Thymus (tissue), 11 donors: ENCODE data around the gene SIRPA. TPM values are rescaled to one million over a fixed set of nuclear protein-coding genes. Genes with fewer than 3 reads are reported as not detected.

Source experiments
- DNase-seq, 9 donors: peaks; one replicate each; pipeline ENCODE4 v3.0.0-alpha.2; 2013; ENCODE audit warnings: low spot score in 9 of 9, low read depth in 6 of 9, missing footprints in 1 of 9
- H3K27ac ChIP-seq, 2 donors: one replicate each; pipeline ENCODE4 v1.5.1; 2013; ENCODE audit warnings: control low read depth in 1 of 2, low read depth in 1 of 2, low read length in 1 of 2, mild to moderate bottlenecking in 1 of 2, moderate library complexity in 1 of 2
- H3K27me3 ChIP-seq, 2 donors: one replicate each; pipeline ENCODE4 v1.5.1; 2013; ENCODE audit warnings: low read length in 1 of 2; ENCODE audit not compliant: control insufficient read depth in 2 of 2, insufficient read depth in 1 of 2
- H3K36me3 ChIP-seq, 2 donors: one replicate each; pipeline ENCODE4 v1.5.1; 2013; ENCODE audit warnings: low read length in 1 of 2, mild to moderate bottlenecking in 1 of 2, moderate library complexity in 1 of 2; ENCODE audit not compliant: control insufficient read depth in 2 of 2, insufficient read depth in 2 of 2
- H3K4me1 ChIP-seq, 2 donors: one replicate each; pipeline ENCODE4 v1.5.1; 2013; ENCODE audit warnings: low read length in 2 of 2; ENCODE audit not compliant: control insufficient read depth in 2 of 2, insufficient read depth in 2 of 2
- H3K4me3 ChIP-seq, 2 donors: one replicate each; pipeline ENCODE4 v1.5.1; 2013; ENCODE audit warnings: low read length in 2 of 2, control low read depth in 1 of 2, mild to moderate bottlenecking in 1 of 2
- H3K9me3 ChIP-seq, 2 donors: one replicate each; pipeline ENCODE4 v1.5.1; 2013; ENCODE audit warnings: low read length in 1 of 2, mild to moderate bottlenecking in 1 of 2; ENCODE audit not compliant: control insufficient read depth in 2 of 2, insufficient read depth in 1 of 2
- WGBS: extraction: QIAGEN DNeasy Blood & Tissue Kit; methylation state at CpG from one replicate; pipeline ENCODE4 v1.1.7; 2013; 5-methylcytosine and 5-hydroxymethylcytosine counted together
- polyA plus RNA-seq: library from polyadenylated mRNA; stranded (reverse); fragments of 200-250 nt; gene quantifications from one replicate; pipeline ENCODE4 v1.2.3, GENCODE V29; 2013
- total RNA-seq: library from RNA; stranded (reverse); fragments of 120-200 nt; gene quantifications from one replicate; pipeline ENCODE4 v1.2.4, GENCODE V29; 2013
- donor health status: healthy.

The SIRPA gene
- total and polyA plus RNA-seq, 2 donors, result 3.0 to 11.9 TPM

DNA sequence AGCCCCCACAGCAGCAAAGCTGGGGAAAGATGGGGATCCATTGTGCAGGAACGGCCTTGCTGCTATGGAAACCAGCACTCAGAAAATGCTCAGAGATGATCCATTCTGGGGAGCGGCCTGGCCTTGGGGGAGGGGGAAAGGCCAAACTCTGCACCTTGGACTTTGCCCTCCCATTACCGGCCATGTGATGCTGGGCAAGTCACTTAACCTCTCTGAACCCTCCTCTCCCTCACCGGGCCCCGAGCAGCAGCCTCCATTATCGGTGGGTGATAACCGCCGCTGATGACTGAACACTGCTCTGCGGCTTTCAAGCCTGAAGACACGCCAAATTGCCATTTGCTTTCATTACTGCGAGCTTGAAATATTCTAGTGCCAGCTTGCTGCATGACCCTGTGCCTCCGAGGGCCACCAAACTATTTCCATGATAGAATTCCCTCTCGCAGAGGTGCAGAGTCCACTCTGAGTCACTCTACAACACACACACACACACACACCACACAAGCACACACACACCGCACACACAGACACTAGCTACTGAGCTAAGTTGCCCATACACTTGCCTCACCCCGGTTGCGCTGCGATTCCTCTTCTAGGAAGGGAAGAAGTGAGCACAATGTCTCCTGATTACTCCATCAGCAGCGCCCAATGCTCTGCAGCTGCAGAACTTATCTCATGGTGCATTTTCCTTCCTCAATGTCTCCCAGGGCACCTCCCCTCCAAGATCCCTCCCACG is 20.6 kb upstream of the SIRPA start:
- H3K4me3 ChIP-seq, result no peak overlapping the region

DNA sequence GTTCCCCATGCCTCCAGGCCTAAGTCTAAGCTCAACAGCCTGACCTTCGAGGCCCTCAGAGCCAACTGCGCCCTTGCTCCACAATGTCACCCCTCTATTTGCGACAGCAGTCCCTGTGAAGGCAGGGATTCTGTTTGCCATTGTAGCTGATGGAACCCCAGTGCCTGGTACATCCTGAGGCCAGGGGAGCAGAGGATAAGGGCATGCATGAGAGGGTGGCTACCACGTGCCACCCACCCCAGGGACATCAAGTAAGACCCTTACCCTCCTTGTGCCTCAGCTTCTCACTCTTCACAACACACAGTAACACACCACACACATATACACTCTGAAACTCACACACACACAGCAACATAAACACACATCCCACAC is 20.0 kb upstream of the SIRPA start:
- Histone ChIP-seq H3K27me3 (no peaks in the 10 kb centered on the region), H3K27ac (no peak overlapping the region), H3K36me3 (no peaks in the 10 kb centered on the region), H3K9me3 (no peaks in the 10 kb centered on the region), H3K4me1 (no peaks in the 10 kb centered on the region), H3K4me3 (no peak overlapping the region)
- 89% methylated on average over 4 of the region's 4 CpGs for WGBS
- DNase-seq, result no peak

More for the DNA sequence above, 20.6 kb upstream of the SIRPA start:
- H3K4me1 ChIP-seq, result no peaks in the 10 kb centered on the region
- WGBS, result 91% methylated on average over 19 of the region's 19 CpGs
- H3K27ac ChIP-seq, result no peak overlapping the region
- H3K27me3 ChIP-seq, result no peaks in the 10 kb centered on the region
- no peaks in the 10 kb centered on the region for H3K36me3 ChIP-seq
- no peak for DNase-seq
- no peaks in the 10 kb centered on the region for H3K9me3 ChIP-seq

DNA sequence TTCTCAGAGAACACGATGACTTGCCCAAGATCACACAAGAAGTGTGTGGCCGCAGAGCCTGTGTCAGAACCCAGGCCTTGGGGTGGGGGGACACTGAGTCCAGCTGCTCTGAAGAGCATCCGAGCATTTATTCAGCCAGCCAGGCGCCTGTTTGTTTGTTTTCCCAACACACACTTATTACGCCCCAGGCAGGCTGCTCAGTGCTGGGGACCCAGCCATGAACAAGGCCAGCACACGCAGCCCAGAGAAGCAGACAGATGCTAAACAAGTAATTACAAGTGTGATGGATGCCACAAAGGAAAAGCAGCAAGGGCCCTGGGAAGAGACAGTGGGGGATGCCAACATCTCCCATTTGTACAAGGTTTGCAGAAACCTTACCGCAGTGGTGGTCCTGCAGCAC is 19.4 kb upstream of the SIRPA start:
- WGBS, result 95% methylated on average over 7 of the region's 7 CpGs
- Histone ChIP-seq H3K4me1 (no peaks in the 10 kb centered on the region), H3K27me3 (no peaks in the 10 kb centered on the region), H3K9me3 (no peaks in the 10 kb centered on the region), H3K4me3 (no peak overlapping the region), H3K36me3 (no peaks in the 10 kb centered on the region), H3K27ac (no peak overlapping the region)
- DNase-seq, result no peak

DNA sequence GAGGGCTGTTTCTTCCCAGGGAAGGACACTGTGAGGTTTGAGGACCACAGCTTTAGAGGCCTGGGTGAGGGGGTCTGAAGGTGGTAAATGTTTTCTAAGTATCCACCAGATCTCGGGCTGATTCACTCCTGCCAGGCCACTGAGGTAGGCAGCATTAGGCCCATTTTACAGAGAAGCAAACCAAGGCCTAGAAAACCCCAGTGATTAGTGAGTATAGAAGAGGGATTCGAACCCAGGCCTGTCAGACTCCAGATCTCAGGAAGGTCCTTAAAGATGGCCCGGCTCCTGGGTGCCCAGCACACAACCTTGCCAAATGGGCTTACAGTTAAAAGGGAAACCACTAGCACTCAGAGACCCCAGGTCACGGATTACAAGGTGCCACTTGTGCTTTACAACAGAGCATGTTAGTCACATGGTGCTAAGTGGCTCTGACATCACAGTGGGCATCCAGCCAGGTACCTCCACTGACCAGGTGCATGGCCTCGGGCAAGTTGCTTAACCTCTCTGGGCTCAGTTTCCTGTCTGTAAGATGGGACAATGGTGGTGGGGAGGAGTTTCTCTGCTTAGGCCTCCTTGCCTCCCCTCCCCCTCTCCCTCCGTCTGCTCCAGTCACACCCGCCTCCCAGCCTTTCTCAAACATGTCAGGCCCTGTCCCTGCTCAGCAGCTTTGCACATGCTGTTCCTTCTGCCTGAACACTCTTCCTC is 18.8 kb upstream of the SIRPA start:
- Histone ChIP-seq H3K9me3 (no peaks in the 10 kb centered on the region), H3K4me1 (no peaks in the 10 kb centered on the region), H3K36me3 (no peaks in the 10 kb centered on the region), H3K27ac (no peak overlapping the region), H3K27me3 (peaks cover 0 to 4% of the 10 kb centered on the region in 2 donors), H3K4me3 (no peak overlapping the region)
- 82% methylated on average over 6 of the region's 7 CpGs for WGBS
- no peak for DNase-seq

DNA sequence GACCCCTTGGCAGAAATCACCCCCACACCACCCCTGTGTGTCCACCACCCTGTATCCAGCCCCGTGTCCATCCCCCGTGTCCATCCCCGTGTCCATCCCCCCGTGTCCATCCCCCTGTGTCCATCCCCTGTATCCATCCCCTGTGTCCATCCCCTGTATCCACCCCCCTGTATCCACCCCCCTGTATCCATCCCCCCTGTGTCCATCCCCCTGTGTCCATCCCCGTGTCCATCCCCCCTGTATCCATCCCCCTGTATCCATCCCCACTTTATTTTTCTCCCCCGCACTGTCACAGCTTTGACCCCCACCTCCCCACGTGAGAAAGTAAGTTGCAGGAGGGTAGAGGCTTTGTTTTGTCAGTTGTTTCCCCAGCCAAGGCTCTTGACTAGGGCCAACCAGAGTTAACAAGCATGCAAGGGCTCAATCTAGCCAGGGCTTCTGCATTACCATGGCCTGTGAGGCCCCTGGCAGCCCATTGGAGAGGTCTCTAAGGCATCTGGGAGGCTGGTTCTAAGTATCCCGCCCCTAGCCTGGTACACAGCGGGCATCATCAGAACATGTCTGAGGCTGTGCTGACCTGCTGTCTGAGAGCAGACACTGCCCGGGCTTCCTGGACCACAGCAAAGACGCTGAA is 18.1 kb upstream of the SIRPA start:
- Histone ChIP-seq H3K4me3 (no peak overlapping the region), H3K36me3 (no peaks in the 10 kb centered on the region), H3K4me1 (no peaks in the 10 kb centered on the region), H3K27ac (no peak overlapping the region), H3K27me3 (peaks cover 0 to 6% of the 10 kb centered on the region in 2 donors), H3K9me3 (no peaks in the 10 kb centered on the region)
- 75% methylated on average over 11 of the region's 11 CpGs for WGBS
- DNase-seq, result peak in 5 of 9 donors; percentile 12 to 72 (median 22)

GRCh38 chr20:1877609-1878200 is 17.5 kb upstream of the SIRPA start:
- Histone ChIP-seq H3K27me3 (peaks cover 0 to 6% of the 10 kb centered on the region in 2 donors), H3K27ac (no peak overlapping the region), H3K4me3 (no peak overlapping the region), H3K9me3 (no peaks in the 10 kb centered on the region), H3K36me3 (no peaks in the 10 kb centered on the region), H3K4me1 (no peaks in the 10 kb centered on the region)
- 75% methylated on average over 14 of the region's 14 CpGs for WGBS
- no peak for DNase-seq

DNA sequence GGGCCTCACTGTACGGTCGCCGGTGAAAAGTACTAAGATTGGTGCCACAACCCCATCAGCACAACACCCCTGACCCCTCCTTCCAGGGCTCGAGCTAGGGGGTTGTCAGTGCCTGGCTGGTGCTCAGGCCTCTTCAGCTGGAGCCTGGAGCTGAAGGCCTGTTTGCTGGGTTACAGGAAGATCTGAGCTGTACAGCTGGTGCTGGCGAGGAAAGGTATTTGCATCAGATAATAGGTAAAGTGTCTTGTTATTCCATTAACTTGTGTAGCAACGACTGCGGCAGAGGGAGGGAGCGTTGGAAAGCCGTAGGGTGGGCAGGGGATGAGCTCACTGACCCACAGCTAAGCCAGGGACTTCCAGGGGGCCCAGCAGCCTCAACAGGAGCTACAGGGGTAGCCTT is 15.8 kb upstream of the SIRPA start:
- H3K27me3 ChIP-seq, result peaks cover 0 to 13% of the 10 kb centered on the region in 2 donors
- H3K4me3 ChIP-seq, result no peak overlapping the region
- DNase-seq, result no peak
- 92% methylated on average over 9 of the region's 9 CpGs for WGBS
- H3K9me3 ChIP-seq, result no peaks in the 10 kb centered on the region
- no peak overlapping the region for H3K27ac ChIP-seq
- H3K36me3 ChIP-seq, result no peaks in the 10 kb centered on the region
- no peaks in the 10 kb centered on the region for H3K4me1 ChIP-seq

DNA sequence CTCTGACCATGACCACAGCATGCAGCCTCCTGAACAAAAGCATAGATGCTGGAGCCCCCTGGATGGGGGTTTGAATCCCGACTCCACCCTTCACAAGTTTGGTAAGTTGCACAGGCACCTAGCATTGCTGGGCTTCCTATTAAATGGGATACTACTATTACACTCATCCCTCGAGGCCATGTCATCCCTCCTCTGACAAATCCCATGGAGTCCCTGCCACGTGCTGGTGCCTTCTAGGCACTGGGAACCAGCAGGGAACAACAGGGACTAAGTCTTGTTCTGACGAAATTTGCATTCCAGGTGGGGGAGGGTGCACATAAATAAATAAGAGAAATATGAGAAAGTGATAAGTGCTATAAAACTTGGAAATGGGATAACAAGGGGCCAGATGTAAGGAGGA is 15.3 kb upstream of the SIRPA start:
- WGBS, result 75% methylated on average over 4 of the region's 4 CpGs
- H3K27ac ChIP-seq, result no peak overlapping the region

More for the DNA sequence above, 15.3 kb upstream of the SIRPA start:
- Histone ChIP-seq H3K4me3 (no peak overlapping the region), H3K4me1 (no peaks in the 10 kb centered on the region), H3K27me3 (peaks cover 0 to 15% of the 10 kb centered on the region in 2 donors), H3K9me3 (no peaks in the 10 kb centered on the region), H3K36me3 (no peaks in the 10 kb centered on the region)
- no peak for DNase-seq
